Inflammatory macrophage treated with lipopolysaccharide for 4 hours (primary cell): ENCODE results near the gene CDK14.
"Not testable (repeated sequence)": the region's sequence is repeated elsewhere in the genome, so short reads cannot be mapped to it uniquely, and the experiment has no call there.

Experiments used
- DNase-seq: peaks from one replicate; pipeline ENCODE4 v3.0.0-alpha.2; 2020

The CDK14 gene

DNA sequence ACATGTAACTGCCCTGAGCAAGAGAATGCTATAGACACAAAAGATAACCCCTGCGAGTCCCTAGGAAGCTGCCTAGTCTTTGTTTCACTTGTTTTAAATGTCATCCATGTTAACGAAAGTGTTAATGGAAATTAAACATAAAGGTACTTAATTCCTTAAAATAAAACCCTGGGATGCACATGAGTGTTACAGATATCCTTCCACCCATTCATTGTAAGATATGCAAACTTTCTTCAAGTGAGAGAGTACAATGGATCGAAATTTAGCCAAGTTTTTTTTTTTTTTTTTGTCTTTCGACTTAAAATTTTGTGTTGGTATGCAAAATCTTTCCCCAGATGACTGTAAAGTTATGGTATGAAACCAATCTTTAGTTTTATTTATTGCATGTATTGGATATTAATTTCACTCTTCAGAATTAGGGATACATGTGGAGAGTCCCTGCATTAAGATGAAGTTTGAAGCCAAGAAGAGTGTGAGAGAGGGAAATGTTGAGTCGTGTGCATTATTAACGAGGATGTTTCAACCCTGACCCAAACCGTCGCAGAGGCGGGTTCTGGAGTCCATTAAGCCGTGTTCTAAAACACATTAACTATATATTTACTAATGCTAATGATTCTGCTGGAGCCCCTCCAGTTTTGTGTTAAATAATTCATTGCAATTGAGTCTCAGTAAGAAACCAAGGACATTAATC lies 1.6 kb downstream of the CDK14 start:
- DNase-seq, result no peak

DNA sequence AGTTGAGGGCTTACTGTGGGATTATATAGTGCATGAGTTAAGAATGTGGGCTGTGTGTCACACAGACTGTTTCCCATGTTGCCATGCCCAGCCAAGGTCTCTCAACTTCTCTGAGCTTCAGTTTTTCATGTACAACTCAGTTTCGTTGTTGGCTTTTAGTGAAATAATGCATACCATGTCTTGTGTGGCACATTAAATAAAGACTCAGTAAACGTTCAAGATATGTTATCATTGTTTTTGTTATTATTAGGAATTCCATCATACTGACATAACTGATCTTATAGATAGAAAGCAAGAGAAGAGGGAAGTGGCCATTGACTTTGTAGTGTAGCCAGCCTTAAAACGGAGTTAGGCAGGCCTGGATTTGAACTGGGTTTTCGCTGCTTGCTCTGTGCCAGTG lies 2.9 kb downstream of the CDK14 start:
- DNase-seq, result peak; percentile 33

DNA sequence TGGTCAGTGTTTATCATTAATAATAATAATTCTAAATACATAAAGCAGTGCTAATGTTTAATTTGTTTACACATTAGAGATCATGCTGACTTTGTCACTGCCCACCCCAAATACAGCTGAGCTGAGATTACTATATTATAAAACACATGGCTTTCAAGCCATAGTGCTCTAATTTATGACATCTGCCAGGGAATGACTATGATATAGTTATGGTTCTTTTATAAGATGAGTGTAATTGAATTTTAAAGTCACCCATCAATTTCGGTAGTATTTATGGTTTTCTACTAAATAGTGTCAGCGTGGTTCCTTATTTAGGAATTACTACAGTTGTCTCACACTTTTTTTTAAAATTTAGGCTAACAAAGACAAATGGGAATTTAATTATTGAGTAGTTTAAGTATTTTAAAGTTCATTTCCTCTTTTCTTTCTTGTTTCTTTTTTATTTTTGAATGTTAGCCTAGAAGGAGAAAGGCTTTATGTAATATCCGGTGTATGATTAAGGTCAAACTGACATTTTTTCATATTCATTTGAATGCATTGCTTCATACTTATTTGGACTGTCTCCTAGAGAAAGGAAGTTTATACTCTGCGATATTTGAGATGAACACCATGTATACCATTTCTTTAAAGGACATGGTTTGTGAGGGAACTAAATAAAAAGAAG lies 3.9 kb downstream of the CDK14 start:
- peak; percentile 94 for DNase-seq

DNA sequence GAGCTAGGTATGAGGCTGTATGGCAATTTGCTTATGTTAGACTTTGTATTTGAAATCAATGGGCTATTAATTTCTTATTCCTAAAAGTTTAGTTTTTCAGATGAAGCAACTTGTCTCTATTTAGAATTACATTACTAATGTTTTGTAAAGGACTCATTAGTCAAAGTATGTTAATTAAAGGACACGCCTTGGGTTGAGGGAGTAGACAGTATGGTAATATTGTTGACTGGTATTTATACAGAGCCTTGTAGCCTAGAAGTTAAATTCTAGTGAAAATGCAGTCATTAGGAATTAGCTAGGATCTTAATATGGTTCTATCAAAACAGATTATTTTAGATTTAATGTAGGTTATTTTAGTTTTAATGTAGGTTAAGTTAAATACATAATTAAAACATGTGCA lies 6.2 kb downstream of the CDK14 start:
- no peak for DNase-seq

DNA sequence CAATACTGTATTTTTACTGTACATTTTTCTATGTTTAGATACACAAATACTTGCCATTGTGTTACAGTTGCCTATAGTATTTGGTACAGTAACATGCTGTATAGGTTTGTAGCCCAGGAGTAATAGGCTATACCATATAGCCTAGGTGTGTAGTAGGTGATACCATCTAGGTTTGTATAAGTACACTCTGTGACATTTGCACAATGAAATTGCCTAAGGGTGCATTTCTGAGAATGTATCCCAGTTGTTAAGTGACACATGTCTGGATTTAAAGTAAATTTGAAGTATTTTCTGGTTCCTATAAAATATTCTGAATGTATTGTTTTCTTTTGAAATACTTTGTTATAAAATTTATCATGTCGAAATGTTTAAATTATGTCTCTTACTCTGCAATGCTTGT lies 7.2 kb downstream of the CDK14 start:
- no peak for DNase-seq

DNA sequence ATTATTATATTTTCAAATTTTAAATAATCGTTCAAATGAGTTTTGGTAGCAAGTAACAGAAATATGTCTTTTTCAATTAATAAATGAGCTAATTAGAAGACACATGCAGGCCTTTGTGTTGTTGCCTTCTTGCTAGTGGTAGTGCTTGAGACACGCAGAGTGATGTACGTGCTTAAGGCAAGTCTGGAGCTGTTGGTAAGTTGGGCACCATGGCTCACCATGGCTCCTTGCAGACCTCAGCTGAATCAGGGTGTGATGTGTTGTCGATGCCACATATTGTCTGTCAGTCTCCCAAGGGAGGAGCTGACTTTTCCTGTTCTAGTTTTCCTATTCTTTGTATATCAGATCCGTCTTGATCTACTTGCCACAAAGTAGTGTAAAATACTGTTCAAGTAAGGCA lies 8.3 kb downstream of the CDK14 start:
- no peak for DNase-seq

DNA sequence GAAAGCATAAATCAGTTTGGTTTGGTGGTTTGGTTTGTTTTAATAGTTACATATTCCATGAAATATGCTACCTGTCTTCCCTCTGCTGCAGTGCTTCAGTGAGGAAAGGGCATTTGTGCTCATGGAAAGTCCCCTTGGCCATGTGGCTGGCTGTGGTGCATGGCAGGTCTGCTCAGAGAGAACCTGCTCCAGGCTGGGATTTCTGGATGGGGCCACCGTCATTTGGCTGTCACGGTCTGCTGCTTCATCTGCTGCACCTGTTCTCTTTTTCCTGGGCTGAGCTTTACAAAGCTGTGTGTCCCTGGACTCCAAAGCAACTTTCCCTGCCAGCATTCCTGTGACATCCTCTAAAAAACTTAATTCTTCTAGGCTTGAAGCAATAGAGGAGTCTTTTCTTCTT lies 8.9 kb downstream of the CDK14 start:
- DNase-seq, result no peak

DNA sequence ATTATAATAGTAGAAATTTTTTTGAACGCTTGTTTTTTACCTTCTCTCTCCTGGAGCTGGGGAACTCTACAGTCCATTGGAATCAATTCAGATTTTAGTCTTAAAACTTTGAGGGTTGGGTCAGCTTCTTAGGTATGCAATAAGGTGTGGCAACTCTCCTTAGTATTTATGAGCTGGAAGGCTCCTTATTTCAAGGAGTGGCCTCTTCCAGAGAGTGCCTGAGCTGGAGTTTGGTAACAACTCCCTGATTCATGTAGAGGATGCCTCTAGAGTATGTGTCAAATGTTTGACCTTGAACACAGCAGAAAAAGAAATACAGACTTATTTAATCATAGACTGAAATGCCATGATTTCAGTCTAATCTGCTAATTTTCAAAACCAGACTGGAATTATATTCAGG lies 11.1 kb downstream of the CDK14 start:
- DNase-seq, result no peak

DNA sequence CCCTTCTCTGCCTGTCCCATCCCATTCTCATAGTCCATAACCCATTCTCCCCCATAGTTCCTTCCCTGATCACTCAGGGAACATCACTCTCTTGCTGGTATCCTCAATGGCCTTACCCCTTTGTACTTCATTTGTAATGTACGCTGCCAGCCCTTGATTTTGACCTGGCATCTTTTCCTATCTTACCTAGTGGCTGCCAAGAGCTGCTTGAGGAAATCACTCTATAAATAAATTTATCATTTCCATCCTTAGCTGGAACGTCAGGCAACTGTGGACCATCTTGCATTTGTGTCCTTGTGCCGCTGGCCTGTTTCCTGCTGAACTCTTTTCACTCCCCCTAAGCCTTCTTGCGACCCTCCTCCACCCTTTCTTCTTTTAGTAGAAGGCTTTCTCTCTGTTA lies 14.0 kb downstream of the CDK14 start:
- no peak for DNase-seq

DNA sequence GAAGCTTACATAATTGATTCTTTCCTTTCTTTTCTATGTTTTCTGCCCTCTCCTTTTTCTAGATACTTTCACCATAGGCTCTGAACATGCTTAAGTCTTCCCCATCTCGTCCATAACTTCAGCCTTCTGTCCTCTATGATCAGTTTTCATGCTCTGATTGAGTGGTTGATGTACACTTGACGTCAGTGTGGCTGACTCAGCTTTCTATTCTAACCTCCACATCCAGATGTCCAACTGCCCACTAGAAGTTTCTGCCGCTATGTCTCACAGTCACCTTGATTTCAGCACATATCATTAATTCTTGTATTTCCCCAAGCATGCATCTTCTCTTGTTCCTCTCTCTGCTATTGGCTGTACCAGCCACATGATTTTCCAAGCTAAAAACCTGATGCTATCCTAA lies 15.0 kb downstream of the CDK14 start:
- DNase-seq, result no peak

DNA sequence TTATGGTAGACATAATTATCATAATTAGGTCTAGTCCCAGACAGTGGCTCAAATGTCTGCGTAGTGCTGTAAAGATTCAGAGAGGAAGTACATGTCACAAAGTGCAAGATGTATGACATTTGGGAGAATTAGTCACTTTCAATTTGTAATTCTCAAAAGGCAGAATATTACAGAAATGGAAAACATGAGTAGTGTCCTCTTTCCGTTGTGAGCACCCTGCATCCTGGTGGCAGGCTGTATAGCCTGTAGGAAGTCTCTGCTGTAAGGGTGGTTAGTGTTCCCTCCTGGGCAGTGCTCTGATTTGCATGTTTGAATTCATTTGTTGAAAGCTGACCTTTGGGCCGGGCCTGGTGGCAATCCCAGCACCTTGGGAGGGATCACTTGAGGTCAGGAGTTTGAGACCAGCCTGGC lies 17.0 kb downstream of the CDK14 start:
- DNase-seq, result peak; percentile 98

DNA sequence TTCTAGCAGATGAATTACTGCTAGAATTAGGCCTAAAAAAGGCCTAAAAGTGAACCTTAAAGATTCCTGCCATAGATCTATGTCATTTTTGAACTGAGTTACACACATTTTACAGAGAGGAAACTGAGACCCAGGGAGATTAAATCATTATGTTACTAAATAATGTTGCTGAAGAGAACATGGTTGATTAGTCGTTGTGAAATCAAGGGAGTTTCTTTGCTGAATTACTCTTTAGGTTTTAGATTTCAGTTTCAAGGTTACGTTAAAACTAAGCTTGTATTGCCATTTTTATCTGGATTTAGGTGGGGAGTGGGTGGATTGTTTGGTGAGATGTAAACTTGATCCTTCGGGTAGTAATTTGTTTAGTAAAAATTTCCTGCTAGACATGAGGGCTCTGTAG lies 21.3 kb downstream of the CDK14 start:
- peak; percentile 93 for DNase-seq

DNA sequence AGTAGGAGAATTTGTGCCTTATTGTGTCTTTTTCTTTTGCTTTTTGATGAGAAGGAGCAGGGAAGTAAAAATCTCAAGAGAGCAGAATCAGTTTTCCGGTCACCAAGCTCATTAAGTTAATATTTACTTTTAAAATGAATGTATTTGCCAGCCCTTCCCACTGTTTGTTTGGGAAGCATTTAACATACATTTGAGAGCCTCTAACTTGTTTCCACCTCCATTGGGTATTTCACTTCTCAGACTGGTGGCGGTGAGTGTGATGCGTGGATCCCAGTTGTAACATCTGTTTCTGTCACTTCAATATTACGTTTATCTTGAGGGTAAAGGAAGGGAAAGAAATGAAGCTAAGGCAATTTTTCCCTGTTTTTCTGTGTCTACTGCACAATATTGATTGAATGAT lies 22.8 kb downstream of the CDK14 start:
- no peak for DNase-seq

DNA sequence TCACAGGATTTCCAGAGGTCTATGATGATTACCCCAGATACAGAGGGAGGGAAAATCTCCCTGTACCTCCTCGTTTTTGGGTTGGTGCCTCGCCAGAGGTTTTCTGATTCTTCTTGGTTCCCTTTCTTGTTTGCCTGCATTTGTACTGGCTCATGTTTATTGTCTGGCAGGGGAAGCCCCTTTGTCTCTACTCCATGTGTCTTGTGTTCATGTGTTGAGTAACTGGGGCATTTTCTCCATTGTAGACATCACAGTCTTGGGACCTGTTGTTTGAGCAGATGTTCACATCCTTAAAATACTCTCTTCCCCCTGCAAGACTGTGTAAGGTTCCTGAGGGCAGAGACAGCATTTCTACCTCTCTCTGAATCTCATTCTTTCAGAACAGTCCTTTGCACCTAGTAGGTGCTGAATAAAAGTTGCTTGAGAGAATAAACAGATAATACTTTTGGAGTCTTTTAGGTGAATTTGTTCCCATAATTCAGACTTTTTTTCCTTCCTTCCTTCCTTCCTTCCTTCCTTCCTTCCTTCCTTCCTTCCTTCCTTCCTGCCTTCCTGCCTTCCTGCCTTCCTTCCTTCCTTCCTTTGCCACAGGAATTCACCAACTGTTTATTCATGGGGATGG lies 25.1 kb downstream of the CDK14 start:
- DNase-seq, result peak; percentile 98

DNA sequence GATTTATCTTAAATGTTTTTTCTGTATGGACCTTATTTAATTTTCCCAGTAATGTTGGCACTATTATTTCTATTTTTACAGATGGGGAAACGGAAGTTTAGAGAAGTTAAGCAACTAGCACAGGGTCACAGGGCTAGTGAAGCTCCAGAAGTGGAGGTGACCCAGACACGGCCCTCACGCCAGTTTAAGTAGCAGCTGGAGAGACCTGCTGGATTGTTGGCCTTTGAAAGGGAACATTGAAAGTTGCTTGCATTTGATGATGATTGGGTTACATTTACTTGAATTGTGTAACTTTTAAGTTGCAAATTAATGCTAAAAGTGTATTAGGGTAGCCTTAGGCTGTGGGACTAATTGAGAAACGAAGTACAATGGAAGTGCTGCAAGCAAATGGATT lies 25.6 kb downstream of the CDK14 start:
- peak; percentile 78 for DNase-seq

DNA sequence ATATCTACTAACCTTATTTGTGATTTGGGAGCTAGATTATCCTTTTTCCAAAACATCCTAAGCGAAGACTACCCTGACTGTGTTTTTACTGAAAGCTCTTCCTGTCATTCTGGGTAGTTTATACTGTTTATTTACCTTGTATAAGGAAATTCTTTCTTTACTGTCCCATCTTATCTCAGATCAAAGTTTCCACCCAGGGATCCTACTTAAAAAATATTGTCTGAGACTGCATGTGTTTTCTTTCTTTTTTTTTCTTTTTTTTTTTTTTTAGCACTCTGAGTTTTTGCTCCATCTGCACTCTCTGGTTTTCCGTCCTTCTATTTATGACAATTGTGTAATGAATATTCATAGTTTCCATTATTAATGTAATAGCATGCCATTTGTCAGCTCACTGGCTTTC lies 26.5 kb downstream of the CDK14 start:
- no peak for DNase-seq

DNA sequence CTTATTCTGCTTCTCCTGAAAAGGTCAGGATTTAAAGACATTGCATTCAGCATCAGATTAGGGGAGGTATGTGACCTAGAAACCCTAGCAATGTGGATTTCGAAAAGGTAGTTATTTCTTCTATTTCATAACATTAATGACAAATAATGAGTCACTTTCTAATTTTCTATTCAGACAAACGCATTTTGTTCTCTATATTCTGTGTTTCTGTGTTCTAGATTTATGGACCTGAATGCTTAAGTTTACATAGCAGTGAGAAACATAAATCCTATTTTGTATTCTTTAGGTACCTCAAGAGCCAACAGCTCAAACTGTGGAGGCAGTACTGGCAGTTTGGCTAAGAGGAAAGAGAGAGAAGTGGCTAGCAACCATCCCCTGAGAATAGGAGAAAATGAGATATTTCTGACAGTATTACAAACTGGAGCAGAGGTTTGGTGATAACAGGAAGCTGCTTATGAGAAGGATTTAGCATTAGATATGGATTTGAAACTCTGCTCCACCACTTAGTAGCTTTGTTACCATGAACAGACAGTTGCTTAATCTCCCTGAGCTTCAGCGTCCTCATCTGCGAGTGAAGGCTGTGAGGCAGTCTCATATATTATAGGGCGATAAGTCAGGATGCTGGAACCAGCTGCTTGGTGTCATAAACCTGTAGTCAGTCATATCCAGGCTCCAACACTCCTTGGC lies 28.2 kb downstream of the CDK14 start:
- peak; percentile 85 for DNase-seq

DNA sequence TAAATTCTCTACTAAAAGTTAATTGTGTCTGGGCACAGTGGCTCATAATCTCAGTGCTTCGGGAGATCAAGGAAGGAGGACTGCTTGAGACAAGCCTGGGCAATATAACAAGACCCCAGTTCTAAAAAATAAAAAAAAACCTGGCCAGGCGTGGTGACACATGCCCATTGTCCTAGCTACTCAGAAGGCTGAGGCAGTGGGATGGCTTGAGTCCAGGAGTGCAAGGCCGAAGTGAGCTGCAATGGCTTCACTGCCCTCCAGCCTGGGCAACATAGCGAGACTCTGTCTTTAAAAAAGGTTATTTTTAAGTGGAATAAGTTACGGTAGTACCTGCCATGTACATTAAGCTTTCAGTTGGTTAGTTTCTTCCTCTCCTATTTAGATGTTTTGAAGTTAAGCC lies 28.9 kb downstream of the CDK14 start:
- no peak for DNase-seq

DNA sequence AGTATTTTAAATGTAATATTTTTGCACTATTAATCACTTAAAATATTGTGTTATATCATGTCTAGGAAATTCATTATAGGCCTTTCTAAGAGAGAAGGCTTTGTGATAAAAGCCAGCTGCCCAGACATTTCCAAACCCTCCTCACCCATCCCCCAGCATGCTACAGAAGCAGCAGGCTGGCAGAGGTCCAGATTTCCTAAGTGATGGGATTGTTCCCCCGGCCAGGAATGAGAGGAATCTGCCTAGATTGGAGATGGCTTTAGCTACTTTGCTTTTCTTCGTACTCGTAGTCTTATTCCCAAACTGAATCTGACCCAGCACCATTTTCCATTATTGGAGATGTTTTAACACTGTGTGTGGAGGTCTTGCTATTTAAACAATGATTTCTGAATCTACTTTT lies 29.4 kb downstream of the CDK14 start:
- no peak for DNase-seq

DNA sequence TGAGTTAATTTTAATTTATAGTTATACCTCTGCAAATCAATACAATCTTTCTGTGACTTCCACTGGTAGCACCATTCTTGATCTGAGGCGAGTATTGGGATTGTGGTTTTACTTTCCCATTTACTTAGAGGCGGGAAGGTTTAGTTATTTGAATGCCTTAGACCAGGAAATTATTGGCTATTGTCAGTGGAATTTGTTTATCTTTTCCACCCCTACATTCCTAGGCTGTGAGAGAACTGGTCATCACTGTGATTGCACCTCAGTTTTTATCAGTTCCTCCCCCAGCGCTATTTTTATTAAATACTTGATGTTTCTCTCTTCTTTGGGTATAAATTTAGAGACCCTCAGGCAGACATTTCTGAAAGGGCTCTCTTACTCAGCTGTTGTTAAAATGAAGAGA lies 29.9 kb downstream of the CDK14 start:
- no peak for DNase-seq

DNA sequence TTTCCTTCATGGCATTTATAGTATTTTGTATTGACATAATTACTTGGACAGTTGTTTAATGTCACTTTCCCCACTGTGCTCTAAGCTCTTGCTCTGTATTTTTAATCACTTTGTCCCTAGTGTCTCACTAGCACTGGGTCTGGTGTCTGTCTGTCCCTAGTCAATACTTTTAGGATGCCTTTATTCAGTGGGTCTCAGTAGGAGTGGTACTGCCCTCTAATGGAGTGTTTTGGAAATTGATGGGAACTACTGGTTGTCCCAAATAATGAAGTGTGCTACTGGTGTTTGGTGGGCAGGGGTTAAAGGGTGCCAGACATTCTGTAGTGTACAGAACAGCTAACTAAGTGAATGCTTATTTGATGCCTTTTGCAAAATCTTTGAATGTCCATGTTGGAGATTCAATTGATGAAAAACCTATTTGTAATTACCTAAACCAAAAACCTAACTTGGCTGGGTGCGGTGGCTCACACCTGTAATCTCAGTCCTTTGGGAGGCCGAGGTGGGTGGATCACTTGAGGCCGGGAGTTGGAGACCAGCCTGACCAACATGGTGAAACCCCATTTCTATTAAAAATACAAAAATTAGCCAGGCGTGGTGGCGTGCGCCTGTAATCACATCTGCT lies 33.3 kb downstream of the CDK14 start:
- peak; percentile 78 for DNase-seq

DNA sequence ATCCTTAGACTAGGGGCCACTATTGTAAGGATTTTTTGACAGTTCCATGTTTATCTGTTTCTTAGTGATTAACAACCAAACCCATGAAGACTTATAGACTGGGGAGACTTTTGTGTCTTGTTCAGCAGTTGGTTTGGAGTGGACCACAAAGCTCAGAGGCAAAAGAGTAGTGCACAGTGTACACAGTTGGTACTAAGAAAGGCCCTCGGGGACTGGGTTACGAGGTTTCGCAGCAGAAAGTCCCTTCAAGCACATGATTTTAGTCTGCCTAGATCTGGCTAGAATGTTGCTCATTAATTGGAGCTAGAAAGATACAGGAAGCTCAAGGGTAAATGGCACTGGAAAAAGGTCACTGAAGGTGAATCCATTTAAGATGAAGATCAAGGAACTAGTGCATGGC lies 35.4 kb downstream of the CDK14 start:
- DNase-seq, result no peak

DNA sequence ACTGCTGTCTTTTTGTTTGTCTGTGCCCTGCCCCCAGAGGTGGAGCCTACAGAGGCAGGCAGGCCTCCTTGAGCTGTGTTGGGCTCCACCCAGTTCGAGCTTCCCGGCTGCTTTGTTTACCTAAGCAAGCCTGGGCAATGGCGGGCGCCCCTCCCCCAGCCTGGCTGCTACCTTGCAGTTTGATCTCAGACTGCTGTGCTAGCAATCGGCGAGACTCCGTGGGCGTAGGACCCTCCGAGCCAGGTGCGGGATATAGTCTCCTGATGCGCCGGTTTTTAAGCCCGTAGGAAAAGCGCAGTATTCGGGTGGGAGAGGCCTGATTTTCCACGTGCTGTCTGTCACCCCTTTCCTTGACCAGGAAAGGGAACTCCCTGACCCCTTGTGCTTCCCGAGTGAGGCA lies 43.6 kb downstream of the CDK14 start:
- DNase-seq, result not testable (repeated sequence)

DNA sequence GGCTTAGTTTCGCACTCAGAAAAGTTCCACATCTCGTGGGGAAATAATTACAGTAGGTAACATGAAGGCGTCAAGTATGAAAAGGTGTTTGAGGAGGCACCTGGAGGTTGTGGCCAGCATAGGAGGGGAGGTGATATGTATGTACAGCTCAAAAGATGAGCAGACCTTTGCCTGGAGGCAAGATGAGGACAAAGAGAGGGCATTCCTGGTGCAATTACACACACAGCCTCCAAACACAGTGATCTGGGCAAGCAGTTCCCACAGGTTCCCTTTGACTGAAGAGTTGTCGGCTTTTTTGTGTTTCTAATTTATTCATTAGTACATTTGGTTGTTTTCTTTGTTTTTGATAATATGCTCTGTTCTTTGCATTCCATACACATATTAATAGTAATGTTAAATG lies 46.9 kb downstream of the CDK14 start:
- DNase-seq, result no peak
